ENCODE data around the gene TUBA8.

- no peak for TF ChIP-seq POLR2AphosphoS5 (IDR thresholded peaks at IDR 0.05; ENCODE audit: insufficient read depth, low read depth, low read length)
- TF ChIP-seq POLR2A (IDR thresholded peaks at IDR 0.05; ENCODE audit: low read depth, low read length) = no peak
- TF ChIP-seq CTCF (IDR thresholded peaks at IDR 0.05; ENCODE audit: extremely low read depth in 1 of 2, insufficient read depth in 1 of 2, low read depth in 1 of 2, low read length in 2 of 2) = no peak
These were observed 2.4 kb upstream of the TUBA8 start for GRCh38 chr22:18108187-18108586.
